KG1 (cell line): ENCODE results near the gene YKT6.
A peak's percentile ranks its signal among the peaks of the same experiment; 100 is the strongest.

Experiments used
- DNase-seq: peaks from one replicate; lab custom pipeline; 2025; lab: John Stamatoyannopoulos, UW

Gene YKT6

DNA sequence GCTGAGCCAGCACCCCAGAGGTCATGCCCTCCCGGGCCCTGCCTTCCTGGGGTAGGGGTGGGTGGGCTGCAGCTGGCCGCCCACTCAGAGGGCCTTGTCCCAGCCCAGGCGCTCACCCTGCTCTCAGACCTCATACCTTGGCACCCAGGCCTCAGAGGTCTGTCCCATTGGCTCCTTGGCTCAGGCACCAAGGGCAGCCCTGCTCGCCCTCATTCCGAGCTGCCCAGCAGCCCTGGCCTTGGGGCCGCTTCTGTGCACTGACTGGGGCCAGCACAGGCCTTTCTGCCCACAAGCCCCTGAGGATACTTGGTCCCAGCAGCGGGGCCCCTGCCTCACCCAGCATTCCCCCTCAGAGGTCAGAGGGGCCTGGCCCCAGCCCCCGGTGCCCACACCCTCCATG, 34.3 kb downstream of the YKT6 start:
- no peak for DNase-seq

DNA sequence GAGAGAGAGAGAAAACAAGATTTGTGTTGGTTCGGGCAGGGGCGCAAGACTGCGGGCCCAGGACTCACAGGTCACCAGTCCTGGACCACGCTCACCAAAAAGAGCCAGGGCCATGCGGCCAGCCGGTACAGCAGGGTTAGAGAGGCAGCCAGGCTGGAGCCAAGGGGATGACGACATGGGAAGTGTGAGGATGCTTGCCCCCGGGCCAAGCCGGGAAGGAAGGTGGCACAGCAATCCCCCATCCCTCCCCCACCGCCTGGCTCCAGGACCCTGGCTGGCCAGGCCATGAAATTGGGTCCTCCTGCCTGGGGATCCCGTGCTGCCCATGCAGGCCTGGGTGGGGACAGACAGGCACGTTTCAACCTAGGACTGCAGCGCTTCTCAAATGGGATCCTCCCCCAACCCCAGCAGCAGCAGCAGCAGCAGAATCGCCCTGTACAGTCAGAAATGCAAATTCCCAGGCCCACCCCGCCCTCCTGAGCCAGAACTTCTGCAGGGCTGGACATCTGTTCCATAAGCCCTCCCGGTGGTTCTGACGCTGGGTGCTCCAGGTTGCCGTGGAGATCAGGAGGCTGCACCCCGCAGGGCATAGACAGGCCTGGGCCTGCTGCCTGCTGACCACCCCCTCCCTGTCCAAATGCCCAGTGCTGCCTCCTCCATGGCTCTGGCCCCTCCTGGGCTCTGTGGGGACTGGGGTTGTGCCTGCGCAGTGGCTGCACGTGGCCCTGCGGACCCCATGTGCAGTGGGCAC, 35.0 kb downstream of the YKT6 start:
- no peak for DNase-seq

- DNase-seq = no peak
Observed at GRCh38 chr7:44236333-44236728, 35.6 kb downstream of the YKT6 start.

GRCh38 chr7:44237696-44238095, 36.9 kb downstream of the YKT6 start:
- DNase-seq = no peak

- DNase-seq = no peak
Observed at GRCh38 chr7:44238116-44238695, 37.4 kb downstream of the YKT6 start.

GRCh38 chr7:44239361-44239760, 38.6 kb downstream of the YKT6 start:
- no peak for DNase-seq

DNA sequence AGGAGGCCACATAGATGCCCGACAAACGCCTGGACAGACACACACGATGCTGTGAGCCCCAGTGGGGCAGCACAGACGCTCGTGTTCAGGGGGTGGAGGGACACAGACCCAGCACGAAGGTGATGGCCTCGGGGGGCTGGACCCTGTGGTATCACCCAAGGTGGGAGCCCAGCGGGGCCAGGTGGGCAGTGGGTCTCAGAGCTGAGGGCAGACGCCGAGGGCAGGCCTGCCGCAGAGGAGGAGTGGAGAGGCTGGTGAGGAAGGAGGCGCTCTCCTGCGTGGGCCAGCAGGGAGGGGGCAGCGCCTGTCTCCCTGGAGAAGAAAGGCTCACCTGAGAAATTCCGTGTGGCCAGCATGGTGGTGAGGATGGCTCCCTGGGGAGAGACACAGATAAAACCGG, 39.6 kb downstream of the YKT6 start:
- DNase-seq = no peak

DNA sequence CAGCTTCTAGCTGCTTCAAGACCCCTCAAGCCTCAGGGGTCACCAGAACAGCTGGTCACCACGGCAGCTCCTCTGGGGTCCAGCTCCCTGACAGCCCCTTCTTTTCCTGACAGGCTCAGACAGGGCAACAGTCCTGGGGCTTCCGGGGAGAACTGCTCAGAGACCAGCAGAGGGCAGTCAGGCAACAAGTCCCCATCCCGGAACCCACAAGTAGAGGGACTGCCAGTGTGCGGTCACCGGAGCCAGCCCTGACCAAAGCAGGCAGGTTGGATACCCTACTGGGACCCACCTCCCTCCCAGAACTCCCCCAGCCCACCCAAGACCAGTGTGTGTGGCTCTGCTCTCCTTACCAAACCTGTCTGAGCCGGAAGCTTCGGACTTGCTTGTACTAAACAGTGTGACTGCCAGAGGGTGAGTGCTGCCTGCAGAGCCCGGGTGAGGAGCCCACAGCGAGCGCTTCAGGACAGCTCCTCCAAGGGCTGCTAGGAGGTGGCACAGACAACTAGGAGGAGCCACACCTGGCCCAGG, 40.3 kb downstream of the YKT6 start:
- peak; percentile 31 for DNase-seq

GRCh38 chr7:44242091-44242490, 41.3 kb downstream of the YKT6 start:
- no peak for DNase-seq

DNA sequence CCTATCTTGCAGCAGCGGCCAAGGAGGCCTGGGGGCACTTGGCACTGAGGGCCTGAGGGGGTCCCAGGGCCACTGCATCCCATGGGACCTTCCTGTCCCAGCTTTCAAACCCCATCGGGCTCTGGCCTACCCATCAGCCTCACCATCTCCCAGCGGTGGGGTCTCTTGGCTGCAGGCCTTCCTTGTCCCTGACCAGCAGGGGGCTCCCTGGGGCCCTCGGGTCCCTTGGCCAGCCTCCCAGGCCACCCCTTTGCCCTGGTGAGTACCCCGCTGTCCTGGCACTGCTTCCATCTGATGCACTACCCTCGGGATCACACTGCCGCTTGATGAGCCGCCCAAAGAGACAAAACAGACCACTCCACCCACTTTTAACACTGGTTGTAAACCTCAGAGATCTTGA, 43.5 kb downstream of the YKT6 start:
- no peak for DNase-seq

DNA sequence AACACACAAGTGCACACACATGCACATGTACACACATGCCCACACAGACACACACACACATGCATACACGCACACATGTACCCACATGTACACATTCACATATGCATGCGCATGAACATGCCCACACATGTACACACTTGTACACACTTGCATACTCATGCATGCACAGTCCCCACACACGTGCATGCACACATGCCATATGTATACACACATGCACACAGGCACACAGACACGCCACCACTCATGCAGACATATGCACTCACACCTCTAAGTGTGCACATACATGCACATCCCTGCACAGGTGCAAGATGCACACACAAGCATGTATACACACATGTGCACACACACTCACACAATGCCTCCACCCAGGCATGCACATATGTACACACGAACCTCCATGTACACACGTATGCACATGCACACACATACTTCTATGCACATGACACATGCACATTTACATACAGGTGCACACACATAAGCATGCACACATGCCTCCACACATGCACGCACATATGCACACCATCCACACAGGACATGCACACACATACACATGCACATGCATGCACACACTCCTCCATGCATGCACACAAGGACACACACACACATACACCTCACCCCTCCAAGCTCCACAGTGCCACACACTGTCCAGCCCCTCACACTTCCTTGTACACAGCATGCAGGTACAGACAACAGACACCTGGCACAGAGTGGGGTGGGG, 45.8 kb downstream of the YKT6 start:
- DNase-seq = no peak

GRCh38 chr7:44247868-44248651, 47.3 kb downstream of the YKT6 start:
- DNase-seq = no peak

- DNase-seq = no peak
Observed at GRCh38 chr7:44249639-44250234, 49.0 kb downstream of the YKT6 start.

- no peak for DNase-seq
Observed at GRCh38 chr7:44251269-44251668, 50.5 kb downstream of the YKT6 start.

GRCh38 chr7:44251881-44252280, 51.1 kb downstream of the YKT6 start:
- DNase-seq = no peak

- DNase-seq = no peak
Observed at GRCh38 chr7:44256459-44256858, 55.7 kb downstream of the YKT6 start.

GRCh38 chr7:44257213-44257612, 56.4 kb downstream of the YKT6 start:
- no peak for DNase-seq

DNA sequence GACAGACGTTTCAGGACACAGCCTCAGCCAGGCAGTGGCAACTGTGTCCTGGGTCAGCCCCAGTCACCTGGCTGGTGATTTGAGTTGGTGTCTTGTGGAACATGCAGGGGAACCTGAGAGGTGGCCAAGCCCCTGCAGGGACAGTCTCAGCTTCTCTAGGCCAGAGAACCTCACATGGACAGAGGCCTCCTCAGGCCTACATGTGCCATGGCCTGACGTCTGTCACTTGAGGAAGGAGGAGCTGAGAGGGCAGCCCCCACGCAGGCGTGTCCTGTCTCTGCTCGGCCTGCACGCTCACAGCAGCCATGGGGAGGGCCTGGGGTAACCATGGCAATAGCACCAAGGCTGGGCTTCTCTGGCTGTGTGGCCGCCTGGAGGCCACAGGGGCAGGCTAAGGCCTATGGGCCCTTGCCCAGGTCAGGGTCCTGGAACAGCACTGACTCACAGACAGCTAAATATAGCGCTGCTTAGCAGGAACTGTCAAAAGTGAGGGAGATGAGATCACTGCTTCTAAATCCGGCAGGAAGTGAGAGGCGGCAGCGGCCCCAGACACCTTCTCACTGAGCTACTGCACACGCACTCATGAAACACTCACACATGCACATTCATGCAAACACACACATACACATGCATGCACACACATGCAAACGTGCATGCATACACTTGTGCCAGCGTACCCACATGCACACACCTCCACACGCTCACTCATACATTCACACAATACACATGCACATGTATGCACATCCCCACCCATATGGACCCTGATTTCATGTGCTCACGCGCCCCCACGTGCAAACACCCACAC, 57.0 kb downstream of the YKT6 start:
- peak; percentile 89 for DNase-seq

DNA sequence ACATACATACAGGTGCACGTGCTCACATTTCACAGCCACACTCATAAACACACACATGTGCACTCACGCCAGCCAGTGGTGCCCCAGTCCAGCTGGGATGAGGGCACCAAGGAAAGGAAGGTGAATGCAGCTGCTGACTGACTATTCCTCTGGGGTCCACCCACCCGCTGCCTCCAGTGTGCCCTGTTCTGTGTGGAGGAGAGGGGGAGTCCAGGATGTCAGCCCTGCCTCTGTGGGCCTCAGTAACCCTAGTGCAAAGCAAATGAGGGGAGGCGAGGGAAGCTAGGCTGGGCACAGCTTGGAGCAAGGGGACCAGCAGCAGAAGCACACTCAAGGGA, 57.6 kb downstream of the YKT6 start:
- DNase-seq = no peak

DNA sequence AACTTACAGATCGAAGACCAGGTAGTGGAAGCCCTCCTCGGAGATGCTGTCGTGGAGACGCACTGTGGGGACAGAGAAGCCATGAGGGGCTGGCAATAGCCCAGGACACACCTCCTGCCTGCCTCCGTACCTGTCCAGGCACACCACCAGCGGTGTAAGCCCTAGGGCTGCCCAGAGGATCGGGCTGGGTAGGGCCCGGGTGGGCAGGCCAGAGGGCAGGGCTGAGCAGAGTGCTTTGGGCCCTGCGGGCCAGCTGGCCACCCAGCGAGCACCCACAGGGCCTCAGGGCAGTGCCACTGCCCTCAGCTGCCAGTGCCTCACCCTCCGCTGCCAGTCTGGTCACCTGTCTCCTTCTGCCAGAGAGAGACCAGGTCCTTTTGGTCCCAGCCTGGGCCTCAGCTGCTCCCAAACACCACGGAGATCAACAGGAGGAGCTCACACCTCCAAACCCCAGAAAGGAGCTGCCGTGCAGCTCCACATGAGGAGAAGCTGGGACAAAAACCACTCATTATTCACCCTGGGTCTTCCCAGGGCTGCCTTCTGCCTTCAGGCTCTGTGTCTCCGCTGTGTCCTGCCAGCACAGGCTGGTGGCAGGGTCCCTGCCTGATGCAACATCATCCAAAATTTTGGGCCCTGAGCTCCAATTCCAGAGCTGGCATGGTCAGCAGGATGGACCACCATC, 58.2 kb downstream of the YKT6 start:
- DNase-seq = no peak
